Memory B cell (primary cell): ENCODE data around the gene LTA4H.

Source experiments
- ATAC-seq: fragments of 150-1000 bp; cut with Tn5 transposase; 2 replicates; pipeline ENCODE4 v1.10.0; 2021; ENCODE audit warnings: low read depth, mild to moderate bottlenecking, moderate library complexity
- DNase-seq, 2 donors: peaks; one replicate each; pipeline ENCODE4 v3.0.0; 2022; ENCODE audit warnings: low spot score in 2 of 2
- H3K27ac Mint-ChIP-seq: one replicate; pipeline ENCODE4 v1.8.0; 2022; ENCODE audit warnings: mild to moderate bottlenecking, moderate library complexity, mixed read lengths
- H3K27me3 Mint-ChIP-seq: one replicate; pipeline ENCODE4 v1.8.0; 2022; ENCODE audit warnings: mixed read lengths
- H3K36me3 Mint-ChIP-seq: one replicate; pipeline ENCODE4 v1.8.0; 2022; ENCODE audit warnings: mild to moderate bottlenecking, mixed read lengths
- H3K4me1 Mint-ChIP-seq: one replicate; pipeline ENCODE4 v1.8.0; 2022; ENCODE audit warnings: mixed read lengths
- H3K4me3 Mint-ChIP-seq: one replicate; pipeline ENCODE4 v1.8.0; 2022; ENCODE audit warnings: mild to moderate bottlenecking, moderate library complexity, mixed read lengths
- H3K9me3 Mint-ChIP-seq: one replicate; pipeline ENCODE4 v1.8.0; 2022; ENCODE audit warnings: mixed read lengths

Gene LTA4H

GRCh38 chr12:96035283-96036236 is at the start of gene LTA4H:
Gene LTA4H (minus strand): TSS chr12:96035587. CDS start chr12:96035519, 68 bp downstream.
- H3K27ac Mint-ChIP-seq, result no peak within 1 kb of the TSS
- peaks cover 8% of the 10 kb centered on the region for H3K4me1 Mint-ChIP-seq
- no peaks in the 10 kb centered on the region for H3K27me3 Mint-ChIP-seq
- peaks cover 2% of the 10 kb centered on the region for H3K36me3 Mint-ChIP-seq
- H3K4me3 Mint-ChIP-seq, result no peak within 1 kb of the TSS
- DNase-seq, result peak; percentile 97 to 99
- peak; percentile 87 for ATAC-seq
- peaks cover 1% of the 10 kb centered on the region for H3K9me3 Mint-ChIP-seq

- H3K27ac Mint-ChIP-seq, result no peak overlapping the region
- H3K9me3 Mint-ChIP-seq, result peaks cover 11% of the 10 kb centered on the region
- ATAC-seq (no peak), DNase-seq (no peak)
- H3K36me3 Mint-ChIP-seq, result peaks cover 7% of the 10 kb centered on the region
- no peak overlapping the region for H3K4me3 Mint-ChIP-seq
- peaks cover 8% of the 10 kb centered on the region for H3K4me1 Mint-ChIP-seq
- no peaks in the 10 kb centered on the region for H3K27me3 Mint-ChIP-seq
Observed at GRCh38 chr12:96084624-96085023, 49.2 kb upstream of the LTA4H start.

GRCh38 chr12:96083020-96083719 is 47.8 kb upstream of the LTA4H start:
- peaks cover 5% of the 10 kb centered on the region for H3K9me3 Mint-ChIP-seq
- H3K27me3 Mint-ChIP-seq, result no peaks in the 10 kb centered on the region
- no peak for DNase-seq
- no peak for ATAC-seq
- H3K36me3 Mint-ChIP-seq, result peaks cover 5% of the 10 kb centered on the region
- peaks cover 4% of the 10 kb centered on the region for H3K4me1 Mint-ChIP-seq
- no peak overlapping the region for H3K27ac Mint-ChIP-seq
- no peak overlapping the region for H3K4me3 Mint-ChIP-seq

- peaks cover 5% of the 10 kb centered on the region for H3K36me3 Mint-ChIP-seq
- peaks cover 5% of the 10 kb centered on the region for H3K9me3 Mint-ChIP-seq
- ATAC-seq (no peak), DNase-seq (no peak)
- H3K4me3 Mint-ChIP-seq, result no peak overlapping the region
- peaks cover 4% of the 10 kb centered on the region for H3K4me1 Mint-ChIP-seq
- H3K27me3 Mint-ChIP-seq, result no peaks in the 10 kb centered on the region
- no peak overlapping the region for H3K27ac Mint-ChIP-seq
Observed at GRCh38 chr12:96081596-96081995, 46.2 kb upstream of the LTA4H start.

- Mint-ChIP-seq H3K27me3 (no peaks in the 10 kb centered on the region), H3K4me1 (peaks cover 6% of the 10 kb centered on the region), H3K4me3 (no peak overlapping the region), H3K27ac (no peak overlapping the region), H3K36me3 (no peaks in the 10 kb centered on the region), H3K9me3 (no peaks in the 10 kb centered on the region)
- DNase-seq, result no peak
- no peak for ATAC-seq
Observed at GRCh38 chr12:96078231-96079135, 43.1 kb upstream of the LTA4H start.

- Mint-ChIP-seq H3K36me3 (no peaks in the 10 kb centered on the region), H3K4me1 (peaks cover 11% of the 10 kb centered on the region), H3K4me3 (no peak overlapping the region), H3K27me3 (no peaks in the 10 kb centered on the region), H3K27ac (no peak overlapping the region), H3K9me3 (no peaks in the 10 kb centered on the region)
- no peak for DNase-seq
- no peak for ATAC-seq
Observed at GRCh38 chr12:96077081-96077480, 41.7 kb upstream of the LTA4H start.

GRCh38 chr12:96075560-96075959 is 40.2 kb upstream of the LTA4H start:
- Mint-ChIP-seq H3K4me1 (peaks cover 15% of the 10 kb centered on the region), H3K27me3 (no peaks in the 10 kb centered on the region), H3K9me3 (no peaks in the 10 kb centered on the region)

GRCh38 chr12:96073346-96074330 is 38.3 kb upstream of the LTA4H start:
- Mint-ChIP-seq H3K27ac (no peak overlapping the region), H3K27me3 (no peaks in the 10 kb centered on the region), H3K4me1 (peaks cover 18% of the 10 kb centered on the region), H3K9me3 (no peaks in the 10 kb centered on the region), H3K4me3 (no peak overlapping the region), H3K36me3 (no peaks in the 10 kb centered on the region)
- no peak for ATAC-seq
- no peak for DNase-seq

More at GRCh38 chr12:96075560-96075959, 40.2 kb upstream of the LTA4H start:
- no peaks in the 10 kb centered on the region for H3K36me3 Mint-ChIP-seq
- no peak overlapping the region for H3K4me3 Mint-ChIP-seq
- H3K27ac Mint-ChIP-seq, result no peak overlapping the region
- DNase-seq, result no peak
- no peak for ATAC-seq

- Mint-ChIP-seq H3K4me3 (peak overlapping the region; percentile 74), H3K27me3 (no peaks in the 10 kb centered on the region), H3K36me3 (no peaks in the 10 kb centered on the region), H3K4me1 (peaks cover 18% of the 10 kb centered on the region), H3K9me3 (no peaks in the 10 kb centered on the region), H3K27ac (peak overlapping the region; percentile 82)
- peak in 1 of 2 donors; percentile 11 for DNase-seq
- peak; percentile 85 for ATAC-seq
Observed at GRCh38 chr12:96070670-96071279, 35.4 kb upstream of the LTA4H start.

- H3K9me3 Mint-ChIP-seq, result no peaks in the 10 kb centered on the region
- no peaks in the 10 kb centered on the region for H3K36me3 Mint-ChIP-seq
- H3K4me1 Mint-ChIP-seq, result peaks cover 21% of the 10 kb centered on the region
- DNase-seq, result no peak
- H3K27me3 Mint-ChIP-seq, result no peaks in the 10 kb centered on the region
- no peak for ATAC-seq
- no peak overlapping the region for H3K4me3 Mint-ChIP-seq
- H3K27ac Mint-ChIP-seq, result no peak overlapping the region
Observed at GRCh38 chr12:96069511-96070231, 34.3 kb upstream of the LTA4H start.

GRCh38 chr12:96068636-96069035 is 33.2 kb upstream of the LTA4H start:
- Mint-ChIP-seq H3K36me3 (no peaks in the 10 kb centered on the region), H3K27ac (no peak overlapping the region), H3K4me1 (peaks cover 28% of the 10 kb centered on the region), H3K9me3 (no peaks in the 10 kb centered on the region), H3K4me3 (no peak overlapping the region), H3K27me3 (no peaks in the 10 kb centered on the region)
- ATAC-seq, result no peak
- no peak for DNase-seq

- H3K4me1 Mint-ChIP-seq, result peaks cover 27% of the 10 kb centered on the region
- no peak for DNase-seq
- H3K4me3 Mint-ChIP-seq, result no peak overlapping the region
- H3K27ac Mint-ChIP-seq, result no peak overlapping the region
- H3K36me3 Mint-ChIP-seq, result no peaks in the 10 kb centered on the region
- no peaks in the 10 kb centered on the region for H3K9me3 Mint-ChIP-seq
- H3K27me3 Mint-ChIP-seq, result no peaks in the 10 kb centered on the region
- no peak for ATAC-seq
Observed at GRCh38 chr12:96068111-96068510, 32.7 kb upstream of the LTA4H start.
